Measurements from ENCODE around the gene MEGF10. TPM values are rescaled to one million over a fixed set of nuclear protein-coding genes. Genes with fewer than 3 reads are reported as not detected.

MEGF10 gene
- total RNA-seq, 1 experiment from 2014 or later, result not detected

- Histone ChIP-seq H3K4me1 (ENCODE audit: low read length) (no peaks in the 10 kb centered on the region), H3K79me2 (ENCODE audit: low read length) (no peaks in the 10 kb centered on the region), H3K9me2 (replicated peaks; ENCODE audit: insufficient read depth, low read length) (no peaks in the 10 kb centered on the region), H3K36me3 (ENCODE audit: insufficient read depth, low read length) (no peaks in the 10 kb centered on the region), H3K9me3 (ENCODE audit: low read length) (no peaks in the 10 kb centered on the region), H3K27ac (ENCODE audit: low read length) (no peak overlapping the region), H3K4me2 (ENCODE audit: low read depth, low read length, poor library complexity, severe bottlenecking) (no peak overlapping the region), H4K20me1 (ENCODE audit: insufficient read depth, low read depth, low read length) (no peaks in the 10 kb centered on the region), H3K27me3 (ENCODE audit: low read length) (no peaks in the 10 kb centered on the region), H3K9ac (ENCODE audit: low read length) (no peak overlapping the region), H2AFZ (ENCODE audit: low read length) (no peak overlapping the region), H3K4me3 (ENCODE audit: low read length) (no peak overlapping the region)
- no peak for DNase-seq
These were observed 162.0 kb downstream of the MEGF10 start for GRCh38 chr5:127452626-127453025.

- Histone ChIP-seq H3K27me3 (ENCODE audit: low read length) (no peaks in the 10 kb centered on the region), H3K79me2 (ENCODE audit: low read length) (no peaks in the 10 kb centered on the region), H4K20me1 (ENCODE audit: insufficient read depth, low read depth, low read length) (no peaks in the 10 kb centered on the region), H3K9ac (ENCODE audit: low read length) (no peak overlapping the region), H2AFZ (ENCODE audit: low read length) (no peak overlapping the region), H3K9me3 (ENCODE audit: low read length) (no peaks in the 10 kb centered on the region), H3K9me2 (replicated peaks; ENCODE audit: insufficient read depth, low read length) (no peaks in the 10 kb centered on the region), H3K27ac (ENCODE audit: low read length) (no peak overlapping the region), H3K4me3 (ENCODE audit: low read length) (no peak overlapping the region), H3K4me2 (ENCODE audit: low read depth, low read length, poor library complexity, severe bottlenecking) (no peak overlapping the region), H3K36me3 (ENCODE audit: insufficient read depth, low read length) (no peaks in the 10 kb centered on the region), H3K4me1 (ENCODE audit: low read length) (no peaks in the 10 kb centered on the region)
- no peak for DNase-seq
These were observed 180.6 kb downstream of the MEGF10 start for GRCh38 chr5:127471211-127471610.

GRCh38 chr5:127472700-127473099 is 182.1 kb downstream of the MEGF10 start:
- H3K79me2 ChIP-seq (ENCODE audit: low read length), result no peaks in the 10 kb centered on the region
- H3K36me3 ChIP-seq (ENCODE audit: insufficient read depth, low read length), result no peaks in the 10 kb centered on the region
- no peak overlapping the region for H3K4me2 ChIP-seq (ENCODE audit: low read depth, low read length, poor library complexity, severe bottlenecking)

GRCh38 chr5:127486471-127486870 is 195.9 kb downstream of the MEGF10 start:
- H3K9me3 ChIP-seq (ENCODE audit: low read length), result no peaks in the 10 kb centered on the region
- no peaks in the 10 kb centered on the region for H3K27me3 ChIP-seq (ENCODE audit: low read length)
- H3K4me2 ChIP-seq (ENCODE audit: low read depth, low read length, poor library complexity, severe bottlenecking), result no peak overlapping the region
- no peak overlapping the region for H2AFZ ChIP-seq (ENCODE audit: low read length)
- no peaks in the 10 kb centered on the region for H3K9me2 ChIP-seq (replicated peaks; ENCODE audit: insufficient read depth, low read length)
- no peak for DNase-seq
- no peak overlapping the region for H3K4me3 ChIP-seq (ENCODE audit: low read length)
- H3K79me2 ChIP-seq (ENCODE audit: low read length), result no peaks in the 10 kb centered on the region
- no peak overlapping the region for H3K27ac ChIP-seq (ENCODE audit: low read length)
- H3K9ac ChIP-seq (ENCODE audit: low read length), result no peak overlapping the region
- no peaks in the 10 kb centered on the region for H4K20me1 ChIP-seq (ENCODE audit: insufficient read depth, low read depth, low read length)
- no peaks in the 10 kb centered on the region for H3K4me1 ChIP-seq (ENCODE audit: low read length)
- H3K36me3 ChIP-seq (ENCODE audit: insufficient read depth, low read length), result no peaks in the 10 kb centered on the region

More at GRCh38 chr5:127472700-127473099, 182.1 kb downstream of the MEGF10 start:
- Histone ChIP-seq H3K9me2 (replicated peaks; ENCODE audit: insufficient read depth, low read length) (no peaks in the 10 kb centered on the region), H3K9me3 (ENCODE audit: low read length) (no peaks in the 10 kb centered on the region), H3K9ac (ENCODE audit: low read length) (no peak overlapping the region), H3K4me1 (ENCODE audit: low read length) (no peaks in the 10 kb centered on the region), H3K27me3 (ENCODE audit: low read length) (no peaks in the 10 kb centered on the region), H3K27ac (ENCODE audit: low read length) (no peak overlapping the region), H4K20me1 (ENCODE audit: insufficient read depth, low read depth, low read length) (no peaks in the 10 kb centered on the region), H3K4me3 (ENCODE audit: low read length) (no peak overlapping the region), H2AFZ (ENCODE audit: low read length) (no peak overlapping the region)
- no peak for DNase-seq

GRCh38 chr5:127492854-127493738 is 202.5 kb downstream of the MEGF10 start:
- no peak overlapping the region for H3K9ac ChIP-seq (ENCODE audit: low read length)
- H3K36me3 ChIP-seq (ENCODE audit: insufficient read depth, low read length), result no peaks in the 10 kb centered on the region
- no peak overlapping the region for H3K4me2 ChIP-seq (ENCODE audit: low read depth, low read length, poor library complexity, severe bottlenecking)
- H3K27me3 ChIP-seq (ENCODE audit: low read length), result no peaks in the 10 kb centered on the region
- no peaks in the 10 kb centered on the region for H3K4me1 ChIP-seq (ENCODE audit: low read length)
- no peak overlapping the region for H3K4me3 ChIP-seq (ENCODE audit: low read length)
- no peaks in the 10 kb centered on the region for H4K20me1 ChIP-seq (ENCODE audit: insufficient read depth, low read depth, low read length)
- no peak overlapping the region for H3K27ac ChIP-seq (ENCODE audit: low read length)
- DNase-seq, result peak; percentile 74
- no peaks in the 10 kb centered on the region for H3K9me3 ChIP-seq (ENCODE audit: low read length)
- no peaks in the 10 kb centered on the region for H3K79me2 ChIP-seq (ENCODE audit: low read length)
- H3K9me2 ChIP-seq (replicated peaks; ENCODE audit: insufficient read depth, low read length), result no peaks in the 10 kb centered on the region
- no peak overlapping the region for H2AFZ ChIP-seq (ENCODE audit: low read length)

GRCh38 chr5:127498548-127498947 is 208.0 kb downstream of the MEGF10 start:
- Histone ChIP-seq H3K9me2 (replicated peaks; ENCODE audit: insufficient read depth, low read length) (no peaks in the 10 kb centered on the region), H3K36me3 (ENCODE audit: insufficient read depth, low read length) (no peaks in the 10 kb centered on the region), H3K4me3 (ENCODE audit: low read length) (no peak overlapping the region), H3K4me2 (ENCODE audit: low read depth, low read length, poor library complexity, severe bottlenecking) (no peak overlapping the region), H3K27me3 (ENCODE audit: low read length) (no peaks in the 10 kb centered on the region), H3K79me2 (ENCODE audit: low read length) (no peaks in the 10 kb centered on the region), H2AFZ (ENCODE audit: low read length) (no peak overlapping the region), H3K9ac (ENCODE audit: low read length) (no peak overlapping the region), H3K9me3 (ENCODE audit: low read length) (no peaks in the 10 kb centered on the region), H3K4me1 (ENCODE audit: low read length) (no peaks in the 10 kb centered on the region), H3K27ac (ENCODE audit: low read length) (no peak overlapping the region), H4K20me1 (ENCODE audit: insufficient read depth, low read depth, low read length) (no peaks in the 10 kb centered on the region)
- no peak for DNase-seq

- no peak for DNase-seq
- Histone ChIP-seq H2AFZ (ENCODE audit: low read length) (no peak overlapping the region), H3K36me3 (ENCODE audit: insufficient read depth, low read length) (no peaks in the 10 kb centered on the region), H3K79me2 (ENCODE audit: low read length) (no peaks in the 10 kb centered on the region), H3K9me3 (ENCODE audit: low read length) (no peaks in the 10 kb centered on the region), H3K4me1 (ENCODE audit: low read length) (no peaks in the 10 kb centered on the region), H3K27me3 (ENCODE audit: low read length) (no peaks in the 10 kb centered on the region), H3K4me2 (ENCODE audit: low read depth, low read length, poor library complexity, severe bottlenecking) (no peak overlapping the region), H3K27ac (ENCODE audit: low read length) (no peak overlapping the region), H3K4me3 (ENCODE audit: low read length) (no peak overlapping the region), H4K20me1 (ENCODE audit: insufficient read depth, low read depth, low read length) (no peaks in the 10 kb centered on the region), H3K9ac (ENCODE audit: low read length) (no peak overlapping the region), H3K9me2 (replicated peaks; ENCODE audit: insufficient read depth, low read length) (no peaks in the 10 kb centered on the region)
These were observed 215.3 kb downstream of the MEGF10 start for GRCh38 chr5:127505905-127506304.

- Histone ChIP-seq H2AFZ (ENCODE audit: low read length) (no peak overlapping the region), H3K79me2 (ENCODE audit: low read length) (no peaks in the 10 kb centered on the region), H3K9me2 (replicated peaks; ENCODE audit: insufficient read depth, low read length) (no peaks in the 10 kb centered on the region), H3K9ac (ENCODE audit: low read length) (no peak overlapping the region), H4K20me1 (ENCODE audit: insufficient read depth, low read depth, low read length) (no peaks in the 10 kb centered on the region), H3K9me3 (ENCODE audit: low read length) (no peaks in the 10 kb centered on the region), H3K4me1 (ENCODE audit: low read length) (no peaks in the 10 kb centered on the region), H3K36me3 (ENCODE audit: insufficient read depth, low read length) (no peaks in the 10 kb centered on the region), H3K4me3 (ENCODE audit: low read length) (no peak overlapping the region), H3K4me2 (ENCODE audit: low read depth, low read length, poor library complexity, severe bottlenecking) (no peak overlapping the region), H3K27ac (ENCODE audit: low read length) (no peak overlapping the region), H3K27me3 (ENCODE audit: low read length) (no peaks in the 10 kb centered on the region)
- no peak for DNase-seq
These were observed 216.0 kb downstream of the MEGF10 start for GRCh38 chr5:127506616-127507015.

Measured in Karpas-422 (cell line).